Stimulated activated naive CD8-positive, alpha-beta T cell treated with anti-CD3 and anti-CD28 coated beads, Interleukin-15, amount 100 ng/mL, for 72 hours (primary cell): ENCODE data around the gene GABRA5.

Experiments used
- ATAC-seq: fragments of 150-1000 bp; cut with Tn5 transposase; 2 replicates; pipeline ENCODE4 v1.10.0; 2021; ENCODE audit warnings: mild to moderate bottlenecking, moderate library complexity
- DNase-seq, 2 donors: peaks; one replicate each; pipeline ENCODE4 v3.0.0; 2021 to 2022
- H3K27ac Mint-ChIP-seq, 2 donors: one replicate each; pipeline ENCODE4 v1.8.0; 2022; ENCODE audit warnings: mild to moderate bottlenecking in 2 of 2, mixed read lengths in 2 of 2, moderate library complexity in 2 of 2
- H3K27me3 Mint-ChIP-seq: one replicate; pipeline ENCODE4 v1.8.0; 2022; ENCODE audit warnings: mixed read lengths
- H3K4me1 Mint-ChIP-seq: one replicate; pipeline ENCODE4 v1.8.0; 2022; ENCODE audit warnings: mild to moderate bottlenecking, mixed read lengths
- H3K4me3 Mint-ChIP-seq, 2 donors: one replicate each; pipeline ENCODE4 v1.8.0; 2022; ENCODE audit warnings: mild to moderate bottlenecking in 2 of 2, mixed read lengths in 2 of 2, moderate library complexity in 1 of 2
- H3K9me3 Mint-ChIP-seq, 2 donors: one replicate each; pipeline ENCODE4 v1.8.0; 2022; ENCODE audit warnings: mixed read lengths in 2 of 2

GABRA5 gene

GRCh38 chr15:26869628-26870027, 2.8 kb downstream of the GABRA5 start:
- H3K4me1 Mint-ChIP-seq, result no peaks in the 10 kb centered on the region
- no peaks in the 10 kb centered on the region for H3K9me3 Mint-ChIP-seq
- H3K27ac Mint-ChIP-seq, result no peak overlapping the region
- DNase-seq (no peak), ATAC-seq (no peak)
- H3K4me3 Mint-ChIP-seq, result no peak overlapping the region
- H3K27me3 Mint-ChIP-seq, result peaks cover 37% of the 10 kb centered on the region

- Mint-ChIP-seq H3K27me3 (peaks cover 32% of the 10 kb centered on the region), H3K4me1 (no peaks in the 10 kb centered on the region), H3K4me3 (no peak overlapping the region), H3K27ac (no peak overlapping the region), H3K9me3 (no peaks in the 10 kb centered on the region)
- ATAC-seq, result no peak
- no peak for DNase-seq
Measured at GRCh38 chr15:26870346-26870745, 3.5 kb downstream of the GABRA5 start.

- DNase-seq (no peak), ATAC-seq (no peak)
- peaks cover 14% of the 10 kb centered on the region for H3K27me3 Mint-ChIP-seq
- H3K4me1 Mint-ChIP-seq, result no peaks in the 10 kb centered on the region
- H3K9me3 Mint-ChIP-seq, result no peaks in the 10 kb centered on the region
- no peak overlapping the region for H3K4me3 Mint-ChIP-seq
- H3K27ac Mint-ChIP-seq, result no peak overlapping the region
Measured at GRCh38 chr15:26872206-26872605, 5.3 kb downstream of the GABRA5 start.

DNA sequence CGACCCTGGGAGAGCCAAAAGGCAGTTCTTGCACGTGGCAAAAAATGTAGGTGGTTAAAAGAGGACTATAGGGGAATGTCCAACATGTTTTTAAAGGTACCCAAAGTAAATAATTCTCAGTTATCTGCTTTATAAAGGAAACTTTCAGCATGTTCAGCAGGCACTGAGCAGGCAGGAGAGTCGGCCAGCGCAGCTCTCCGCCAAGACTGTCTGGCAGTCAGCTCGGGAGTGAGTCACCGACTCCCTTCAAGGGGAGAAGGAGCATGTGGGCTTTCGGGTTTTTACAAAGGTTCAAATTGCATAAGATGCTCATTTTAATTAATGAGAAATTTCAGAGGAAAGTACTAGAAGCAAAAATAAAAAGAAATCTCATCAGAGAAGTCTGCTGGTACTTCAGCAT, 7.0 kb downstream of the GABRA5 start:
- Mint-ChIP-seq H3K9me3 (no peaks in the 10 kb centered on the region), H3K27me3 (peaks cover 7% of the 10 kb centered on the region), H3K4me1 (no peaks in the 10 kb centered on the region), H3K27ac (no peak overlapping the region), H3K4me3 (no peak overlapping the region)
- ATAC-seq (no peak), DNase-seq (no peak)

DNA sequence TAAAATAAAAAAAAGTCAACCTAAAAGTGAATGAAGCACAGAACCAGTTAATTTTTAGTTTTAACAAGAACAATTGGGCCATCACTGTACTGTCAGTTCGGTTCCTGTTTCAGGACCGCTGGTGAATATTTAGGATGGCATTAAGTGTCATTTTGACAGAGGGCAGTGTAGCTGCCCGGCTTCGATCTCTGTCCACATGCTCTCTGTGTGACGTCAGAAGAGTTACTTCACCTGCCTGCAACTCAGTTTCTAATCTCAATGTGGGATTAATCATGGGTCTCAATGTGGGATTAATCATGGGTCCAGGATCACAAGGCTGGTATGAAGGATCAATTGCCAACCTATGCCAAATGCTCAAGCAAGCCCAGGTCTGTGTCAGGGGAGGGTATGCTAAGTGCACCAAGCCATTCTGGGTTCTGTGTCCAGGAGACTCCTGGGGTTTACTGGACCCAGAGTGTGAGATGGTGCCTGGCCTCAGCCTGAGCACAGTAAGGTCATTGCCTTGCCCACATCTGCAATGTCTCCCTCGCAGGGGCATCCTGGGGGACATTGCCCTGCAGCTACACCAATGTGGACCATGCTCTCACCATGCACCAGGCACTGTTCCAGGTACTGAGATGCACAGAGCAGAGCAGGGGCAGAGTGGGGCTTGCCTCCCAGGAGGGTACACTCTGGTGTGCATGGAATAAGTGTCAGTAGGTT, 8.1 kb downstream of the GABRA5 start:
- ATAC-seq (no peak), DNase-seq (no peak)
- Mint-ChIP-seq H3K27me3 (no peaks in the 10 kb centered on the region), H3K9me3 (no peaks in the 10 kb centered on the region), H3K4me1 (no peaks in the 10 kb centered on the region), H3K27ac (no peak overlapping the region), H3K4me3 (no peak overlapping the region)

- Mint-ChIP-seq H3K4me3 (no peak overlapping the region), H3K27ac (no peak overlapping the region), H3K4me1 (no peaks in the 10 kb centered on the region), H3K27me3 (no peaks in the 10 kb centered on the region), H3K9me3 (no peaks in the 10 kb centered on the region)
- DNase-seq (no peak), ATAC-seq (no peak)
Measured at GRCh38 chr15:26875476-26875850, 8.6 kb downstream of the GABRA5 start.

- no peaks in the 10 kb centered on the region for H3K4me1 Mint-ChIP-seq
- no peak overlapping the region for H3K27ac Mint-ChIP-seq
- no peaks in the 10 kb centered on the region for H3K27me3 Mint-ChIP-seq
- H3K4me3 Mint-ChIP-seq, result no peak overlapping the region
- ATAC-seq (no peak), DNase-seq (no peak)
- no peaks in the 10 kb centered on the region for H3K9me3 Mint-ChIP-seq
Measured at GRCh38 chr15:26877831-26878230, 11.0 kb downstream of the GABRA5 start.

- no peak for DNase-seq
Measured at GRCh38 chr15:26879706-26880105, 12.8 kb downstream of the GABRA5 start.

GRCh38 chr15:26882112-26882511, 15.2 kb downstream of the GABRA5 start:
- H3K4me1 Mint-ChIP-seq, result no peaks in the 10 kb centered on the region
- no peak for DNase-seq
- ATAC-seq, result no peak
- no peak overlapping the region for H3K27ac Mint-ChIP-seq
- no peaks in the 10 kb centered on the region for H3K27me3 Mint-ChIP-seq
- no peaks in the 10 kb centered on the region for H3K9me3 Mint-ChIP-seq
- no peak overlapping the region for H3K4me3 Mint-ChIP-seq

More at GRCh38 chr15:26879706-26880105, 12.8 kb downstream of the GABRA5 start:
- Mint-ChIP-seq H3K27ac (no peak overlapping the region), H3K4me3 (no peak overlapping the region), H3K27me3 (no peaks in the 10 kb centered on the region), H3K4me1 (no peaks in the 10 kb centered on the region), H3K9me3 (no peaks in the 10 kb centered on the region)
- no peak for ATAC-seq

DNA sequence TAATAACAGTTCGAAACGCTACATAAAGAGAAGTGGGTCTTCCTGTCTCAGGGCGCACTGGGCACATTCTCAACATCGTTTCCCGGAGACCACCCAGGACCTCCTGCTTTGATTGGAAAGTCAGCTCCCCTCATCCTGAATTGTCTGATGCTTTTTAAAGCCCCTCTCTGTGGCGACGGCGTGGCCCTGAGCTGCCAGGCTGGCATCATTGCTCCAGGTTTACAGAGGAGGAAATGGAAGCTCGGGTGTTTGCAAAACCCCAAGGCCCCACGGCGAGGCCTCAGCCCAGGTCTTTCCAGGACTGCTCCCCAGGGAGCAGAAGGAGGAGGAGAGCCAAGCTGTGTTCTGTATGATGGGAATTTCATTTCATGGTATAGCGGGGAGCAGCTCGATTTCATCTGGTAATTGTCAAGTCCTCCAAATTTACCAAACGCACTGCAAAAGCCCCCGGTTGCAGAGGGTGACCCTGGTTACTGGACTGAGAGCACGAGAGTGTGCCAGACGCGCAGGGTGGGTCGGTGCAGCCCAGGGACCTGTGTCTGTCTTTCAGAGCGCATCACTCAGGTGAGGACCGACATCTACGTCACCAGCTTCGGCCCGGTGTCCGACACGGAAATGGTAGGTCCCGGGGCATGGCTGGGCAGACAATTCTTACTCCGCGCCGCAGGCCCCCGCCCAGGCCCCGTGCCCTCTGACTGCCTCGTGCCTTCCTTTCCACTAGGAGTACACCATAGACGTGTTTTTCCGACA, 15.9 kb downstream of the GABRA5 start:
- no peaks in the 10 kb centered on the region for H3K9me3 Mint-ChIP-seq
- H3K27ac Mint-ChIP-seq, result no peak overlapping the region

DNA sequence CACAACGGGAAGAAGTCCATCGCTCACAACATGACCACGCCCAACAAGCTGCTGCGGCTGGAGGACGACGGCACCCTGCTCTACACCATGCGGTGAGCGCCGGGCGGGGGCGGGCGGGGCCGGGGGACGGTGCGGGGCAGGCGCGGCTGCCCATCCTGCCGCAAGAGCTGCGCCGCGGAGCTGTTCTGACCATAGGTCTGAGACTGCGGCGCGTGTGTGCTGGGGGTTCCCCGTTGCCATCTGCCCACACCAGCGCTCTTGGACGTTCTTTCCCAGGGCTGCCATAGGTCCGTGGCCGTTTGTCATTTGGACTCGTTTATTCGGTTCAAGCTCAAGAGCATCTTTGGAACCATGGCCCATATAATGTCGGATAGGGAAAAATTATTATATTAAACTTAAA, 16.6 kb downstream of the GABRA5 start:
- Mint-ChIP-seq H3K9me3 (no peaks in the 10 kb centered on the region), H3K4me1 (no peaks in the 10 kb centered on the region), H3K27me3 (no peaks in the 10 kb centered on the region), H3K4me3 (no peak overlapping the region), H3K27ac (no peak overlapping the region)
- no peak for ATAC-seq
- DNase-seq, result no peak

More for the DNA sequence above, 15.9 kb downstream of the GABRA5 start:
- H3K27me3 Mint-ChIP-seq, result no peaks in the 10 kb centered on the region
- DNase-seq (no peak), ATAC-seq (no peak)
- H3K4me1 Mint-ChIP-seq, result no peaks in the 10 kb centered on the region
- no peak overlapping the region for H3K4me3 Mint-ChIP-seq

DNA sequence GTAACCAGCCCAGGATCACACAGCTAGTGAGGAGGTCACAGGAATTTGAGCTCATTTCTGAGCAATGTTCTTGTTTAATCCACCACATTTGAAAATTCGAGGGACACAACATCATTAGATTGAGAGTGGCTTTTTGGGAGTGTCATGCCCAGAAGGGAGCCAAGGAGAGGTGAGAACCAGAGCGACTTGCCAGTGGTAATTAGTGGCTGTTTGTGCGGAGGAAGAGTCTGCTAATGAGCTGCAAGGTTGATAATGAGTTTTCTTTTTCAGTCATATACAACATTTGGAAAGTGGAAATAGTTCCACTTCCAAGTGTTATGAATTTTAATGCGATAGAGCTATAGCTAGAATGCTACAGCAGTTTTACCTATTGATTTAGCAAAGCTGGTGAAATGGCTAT, 19.7 kb downstream of the GABRA5 start:
- H3K27ac Mint-ChIP-seq, result no peak overlapping the region
- H3K9me3 Mint-ChIP-seq, result no peaks in the 10 kb centered on the region
- DNase-seq, result no peak
- peaks cover 11% of the 10 kb centered on the region for H3K27me3 Mint-ChIP-seq
- ATAC-seq, result no peak
- H3K4me1 Mint-ChIP-seq, result peaks cover 3% of the 10 kb centered on the region
- H3K4me3 Mint-ChIP-seq, result no peak overlapping the region

DNA sequence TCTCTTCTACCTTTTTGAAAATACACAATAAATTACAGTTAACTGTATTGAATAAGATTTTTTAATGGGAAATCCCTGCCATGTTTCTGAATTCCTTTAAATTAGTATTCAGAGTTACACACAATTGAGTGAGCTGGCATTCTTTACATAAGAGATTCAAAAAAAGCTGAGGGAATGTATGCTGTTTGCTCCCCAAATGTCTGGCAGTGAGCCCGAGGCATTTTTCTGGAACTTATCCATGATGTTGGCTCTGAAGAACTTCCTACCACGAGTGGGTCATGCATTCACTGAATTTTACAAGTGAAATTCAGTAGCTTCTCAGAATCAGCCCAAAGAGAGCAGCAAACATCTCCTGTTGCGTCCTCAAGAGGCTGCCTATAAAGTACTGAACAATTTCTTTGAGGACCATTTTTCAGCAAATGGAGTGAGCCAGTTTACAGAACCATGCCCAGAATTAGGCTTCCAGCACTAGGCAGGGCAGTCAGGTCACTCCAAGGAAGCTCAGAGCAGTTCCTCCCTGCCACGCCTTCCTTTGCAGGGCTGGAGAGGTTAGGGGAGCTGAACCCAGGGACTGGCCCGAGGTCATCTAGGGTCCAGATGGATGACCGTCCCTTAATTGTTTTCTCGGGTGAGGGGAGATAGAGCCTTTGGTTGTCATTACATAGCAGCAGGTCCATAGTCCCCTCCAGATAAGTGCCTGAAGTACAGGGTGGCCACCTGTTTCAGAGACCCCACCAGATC, 21.2 kb downstream of the GABRA5 start:
- ATAC-seq (no peak), DNase-seq (no peak)
- peaks cover 6 to 7% of the 10 kb centered on the region in 2 donors for H3K9me3 Mint-ChIP-seq
- peaks cover 16% of the 10 kb centered on the region for H3K27me3 Mint-ChIP-seq
- peaks cover 5% of the 10 kb centered on the region for H3K4me1 Mint-ChIP-seq
- H3K4me3 Mint-ChIP-seq, result no peak overlapping the region
- H3K27ac Mint-ChIP-seq, result no peak overlapping the region

DNA sequence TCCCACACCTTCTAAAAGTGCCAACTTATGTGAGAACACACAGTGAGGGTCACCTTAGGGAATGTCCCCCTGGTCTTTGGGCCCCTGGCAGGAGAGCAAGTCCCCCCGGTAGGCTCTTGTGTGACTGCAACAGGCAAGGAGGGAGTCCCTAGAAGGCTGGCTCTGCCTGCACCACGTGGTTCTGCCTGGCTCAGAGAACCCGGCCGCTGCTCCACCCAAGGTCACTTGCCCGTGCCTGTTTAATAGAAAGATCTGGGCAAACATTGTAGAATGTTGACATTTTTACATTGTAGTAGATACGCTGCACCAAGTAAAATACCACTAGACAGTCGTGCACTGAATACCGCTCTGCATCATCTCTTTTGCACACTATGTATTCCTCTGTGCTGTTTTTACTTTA, 21.9 kb downstream of the GABRA5 start:
- peaks cover 9 to 11% of the 10 kb centered on the region in 2 donors for H3K9me3 Mint-ChIP-seq
- H3K4me3 Mint-ChIP-seq, result no peak overlapping the region
- ATAC-seq (no peak), DNase-seq (no peak)
- H3K4me1 Mint-ChIP-seq, result peaks cover 5% of the 10 kb centered on the region
- peaks cover 16% of the 10 kb centered on the region for H3K27me3 Mint-ChIP-seq
- no peak overlapping the region for H3K27ac Mint-ChIP-seq

GRCh38 chr15:26889298-26889898, 22.5 kb downstream of the GABRA5 start:
- DNase-seq (peak; percentile 34 to 37), ATAC-seq (no peak)
- Mint-ChIP-seq H3K4me1 (peaks cover 5% of the 10 kb centered on the region), H3K4me3 (no peak overlapping the region), H3K9me3 (peaks cover 10 to 11% of the 10 kb centered on the region in 2 donors), H3K27me3 (peaks cover 16% of the 10 kb centered on the region), H3K27ac (no peak overlapping the region)

DNA sequence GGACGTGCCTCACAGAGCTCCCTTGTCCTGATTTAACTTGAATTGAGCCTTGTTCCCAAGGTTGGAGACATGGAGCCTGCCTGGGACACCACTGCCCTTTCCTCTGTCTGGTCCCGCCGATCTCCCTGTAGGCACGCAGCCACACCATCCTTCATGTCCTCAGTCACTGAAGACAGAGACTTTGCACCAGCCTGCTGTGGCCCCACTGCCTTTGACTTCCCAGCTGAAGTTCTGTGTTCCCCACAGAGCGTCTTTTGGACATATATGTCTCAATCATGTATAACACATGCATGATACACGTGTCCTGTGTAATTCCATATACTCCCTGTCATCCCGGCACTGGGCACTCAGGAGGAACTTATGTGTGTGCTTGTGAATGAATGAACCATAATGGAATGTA, 23.6 kb downstream of the GABRA5 start:
- ATAC-seq, result no peak
- H3K27ac Mint-ChIP-seq, result no peak overlapping the region
- no peak for DNase-seq
- peaks cover 11 to 15% of the 10 kb centered on the region in 2 donors for H3K9me3 Mint-ChIP-seq
- peaks cover 5% of the 10 kb centered on the region for H3K4me1 Mint-ChIP-seq
- peaks cover 16% of the 10 kb centered on the region for H3K27me3 Mint-ChIP-seq
- no peak overlapping the region for H3K4me3 Mint-ChIP-seq
